HEK293 (cell line): Measurements from ENCODE around the gene SRSF9.

ENCODE experiments used
- CTCF ChIA-PET: fragments of 350-600 bp; formaldehyde crosslinking; extraction: SDS; loops from one replicate; lab custom pipeline; 2021; ENCODE audit warnings: antibody characterized with exemption; lab: Yijun Ruan, JAX
- POLR2A ChIA-PET: fragments of 300-600 bp; formaldehyde crosslinking; extraction: SDS; loops from one replicate; lab custom pipeline; 2020; ENCODE audit warnings: antibody characterized with exemption, inconsistent platforms; lab: Yijun Ruan, JAX
- H3K27ac ChIP-seq: fragments of 200-500 bp; sonication (Bioruptor generic); 2 replicates; pipeline ENCODE4 v1.5.1; 2014; ENCODE audit warnings: low read depth, low read length, control low read depth, inconsistent platforms; ENCODE audit errors: extremely low read depth
- H3K36me3 ChIP-seq, 2 experiments: fragments of 200-500 bp in 1 of 2; sonication (Bioruptor generic) in 1 of 2; 1 replicate in 1 of 2; 2 replicates in 1 of 2; pipeline ENCODE4 v1.5.1; 2014 to 2017; ENCODE audit warnings: inconsistent platforms in 2 of 2, low read length in 2 of 2; ENCODE audit not compliant: control insufficient read depth in 2 of 2, insufficient read depth in 1 of 2
- H3K4me1 ChIP-seq: fragments of 200-500 bp; sonication (Bioruptor generic); 2 replicates; pipeline ENCODE4 v1.5.1; 2014; ENCODE audit warnings: mild to moderate bottlenecking, low read length, inconsistent platforms; ENCODE audit not compliant: control insufficient read depth, insufficient read depth
- H3K4me3 ChIP-seq: 2 replicates; pipeline ENCODE4 v1.5.1; 2011; ENCODE audit warnings: low read depth, mild to moderate bottlenecking, control low read depth, low read length, moderate library complexity
- H3K9me3 ChIP-seq: fragments of 200-500 bp; sonication (Bioruptor generic); 2 replicates; pipeline ENCODE4 v1.5.1; 2014; ENCODE audit warnings: low read depth, low read length, inconsistent platforms; ENCODE audit not compliant: control insufficient read depth, insufficient read depth
- CTCF ChIP-seq: fragments of 450-650 bp; formaldehyde crosslinking; IDR thresholded peaks from 2 replicates; pipeline ENCODE4 v1.5.1; 2016; ENCODE audit warnings: missing biosample characterization, missing genetic modification characterization
- KLF16 ChIP-seq: fragments of 450-650 bp; formaldehyde crosslinking; IDR thresholded peaks from 2 replicates; pipeline ENCODE4 v1.5.1; 2017; ENCODE audit warnings: missing biosample characterization, missing genetic modification characterization
- REST ChIP-seq: fragments of 450-650 bp; formaldehyde crosslinking; IDR thresholded peaks from 2 replicates; pipeline ENCODE4 v1.5.1; 2016; ENCODE audit warnings: missing biosample characterization, missing genetic modification characterization
- SCRT1 ChIP-seq: fragments of 450-650 bp; formaldehyde crosslinking; IDR thresholded peaks from 2 replicates; pipeline ENCODE4 v1.5.1; 2016; ENCODE audit warnings: missing biosample characterization, missing genetic modification characterization, borderline replicate concordance
- SETDB1 ChIP-seq: IDR thresholded peaks from one replicate; pipeline ENCODE4 v1.6.1; 2017; ENCODE audit warnings: mild to moderate bottlenecking, low read length, moderate library complexity, mixed read lengths; ENCODE audit not compliant: insufficient read length
- SP2 ChIP-seq: fragments of 450-650 bp; formaldehyde crosslinking; IDR thresholded peaks from 2 replicates; pipeline ENCODE4 v1.5.1; 2016; ENCODE audit warnings: missing biosample characterization, missing genetic modification characterization
- ZBTB11 ChIP-seq: fragments of 450-650 bp; formaldehyde crosslinking; conservative IDR thresholded peaks from 2 replicates; pipeline ENCODE4 v1.5.1; 2016; ENCODE audit warnings: low read depth, missing biosample characterization, missing genetic modification characterization
- ZBTB17 ChIP-seq: fragments of 450-650 bp; formaldehyde crosslinking; IDR thresholded peaks from 2 replicates; pipeline ENCODE4 v1.5.1; 2016; ENCODE audit warnings: missing biosample characterization, missing genetic modification characterization
- ZBTB21 ChIP-seq: fragments of 450-650 bp; formaldehyde crosslinking; IDR thresholded peaks from 2 replicates; pipeline ENCODE4 v1.5.1; 2017; ENCODE audit warnings: missing biosample characterization, missing genetic modification characterization
- ZFP37 ChIP-seq: fragments of 450-650 bp; formaldehyde crosslinking; IDR thresholded peaks from 2 replicates; pipeline ENCODE4 v1.5.1; 2016; ENCODE audit warnings: missing biosample characterization, missing genetic modification characterization
- ZNF10 ChIP-seq: fragments of 450-650 bp; formaldehyde crosslinking; IDR thresholded peaks from 2 replicates; pipeline ENCODE4 v1.5.1; 2017; ENCODE audit warnings: missing biosample characterization, missing genetic modification characterization
- ZNF16 ChIP-seq: fragments of 450-650 bp; formaldehyde crosslinking; IDR thresholded peaks from 2 replicates; pipeline ENCODE4 v1.5.1; 2016; ENCODE audit warnings: low read depth, missing biosample characterization, missing genetic modification characterization
- ZNF169 ChIP-seq: fragments of 450-650 bp; formaldehyde crosslinking; IDR thresholded peaks from 2 replicates; pipeline ENCODE4 v1.5.1; 2016; ENCODE audit warnings: missing biosample characterization, missing genetic modification characterization
- ZNF248 ChIP-seq: fragments of 450-650 bp; formaldehyde crosslinking; IDR thresholded peaks from 2 replicates; pipeline ENCODE4 v1.5.1; 2017; ENCODE audit warnings: missing biosample characterization, missing genetic modification characterization
- ZNF292 ChIP-seq: fragments of 450-650 bp; formaldehyde crosslinking; IDR thresholded peaks from 2 replicates; pipeline ENCODE4 v1.5.1; 2016; ENCODE audit warnings: low read depth, missing biosample characterization, missing genetic modification characterization, borderline replicate concordance
- ZNF350 ChIP-seq: fragments of 450-650 bp; formaldehyde crosslinking; IDR thresholded peaks from 2 replicates; pipeline ENCODE4 v1.5.0; 2017; ENCODE audit warnings: missing biosample characterization, mild to moderate bottlenecking, missing genetic modification characterization
- ZNF416 ChIP-seq: fragments of 450-650 bp; formaldehyde crosslinking; IDR thresholded peaks from 2 replicates; pipeline ENCODE4 v1.5.1; 2016; ENCODE audit warnings: missing biosample characterization, missing genetic modification characterization
- ZNF423 ChIP-seq: fragments of 450-650 bp; formaldehyde crosslinking; IDR thresholded peaks from 2 replicates; pipeline ENCODE4 v1.5.1; 2016; ENCODE audit warnings: missing biosample characterization, missing genetic modification characterization
- ZNF530 ChIP-seq: fragments of 450-650 bp; formaldehyde crosslinking; IDR thresholded peaks from 2 replicates; pipeline ENCODE4 v1.5.1; 2016; ENCODE audit warnings: low read depth, missing biosample characterization, missing genetic modification characterization
- ZNF549 ChIP-seq: fragments of 450-650 bp; IDR thresholded peaks from 2 replicates; pipeline ENCODE4 v1.5.1; 2018; ENCODE audit warnings: missing biosample characterization, missing genetic modification characterization, mild to moderate bottlenecking, inconsistent platforms, moderate library complexity
- ZNF654 ChIP-seq: fragments of 450-650 bp; formaldehyde crosslinking; IDR thresholded peaks from 2 replicates; pipeline ENCODE4 v1.5.1; 2016; ENCODE audit warnings: low read depth, missing biosample characterization, missing genetic modification characterization
- ZNF660 ChIP-seq: fragments of 450-650 bp; IDR thresholded peaks from 2 replicates; pipeline ENCODE4 v1.5.1; 2018; ENCODE audit warnings: missing biosample characterization, mild to moderate bottlenecking, missing genetic modification characterization
- ZNF776 ChIP-seq: fragments of 450-650 bp; formaldehyde crosslinking; IDR thresholded peaks from 2 replicates; pipeline ENCODE4 v1.5.0; 2017; ENCODE audit warnings: missing biosample characterization, missing genetic modification characterization, borderline replicate concordance
- ZNF785 ChIP-seq: fragments of 450-650 bp; formaldehyde crosslinking; IDR thresholded peaks from 2 replicates; pipeline ENCODE4 v1.5.1; 2016; ENCODE audit warnings: missing biosample characterization, missing genetic modification characterization
- ZXDB ChIP-seq: fragments of 450-650 bp; formaldehyde crosslinking; IDR thresholded peaks from 2 replicates; pipeline ENCODE4 v1.5.1; 2016; ENCODE audit warnings: missing biosample characterization, missing genetic modification characterization

The SRSF9 gene

GRCh38 chr12:120453977-120454376 lies 15.6 kb downstream of the SRSF9 start:
- Histone ChIP-seq H3K4me1 (no peaks in the 10 kb centered on the region), H3K27ac (no peak overlapping the region), H3K4me3 (no peak overlapping the region), H3K36me3 (peaks cover 72 to 84% of the 10 kb centered on the region in 2 experiments), H3K9me3 (no peaks in the 10 kb centered on the region)
- TF ChIP-seq CTCF (tag by site-specific recombination) (peak; percentile 53; the same call in 1 of the 2 replicates), REST (tag by site-specific recombination) (no peak), ZXDB (no peak), ZNF654 (0 out of 2 replicates have a peak, but pooled peaks have one; percentile 6), SETDB1 (no peak), KLF16 (tag by site-specific recombination) (no peak), ZNF423 (tag by site-specific recombination) (no peak), ZNF248 (tag by site-specific recombination) (no peak), ZNF169 (tag by site-specific recombination) (no peak), ZNF10 (peak; percentile 73; the same call in 1 of the 2 replicates), ZNF660 (tag by site-specific recombination) (0 out of 2 replicates have a peak, but pooled peaks have one; percentile 20), ZNF530 (no peak), ZFP37 (tag by site-specific recombination) (no peak), ZNF549 (peak; percentile 79; the same call in 1 of the 2 replicates), ZNF776 (no peak), ZBTB21 (no peak)
- ChIA-PET POLR2A (interaction anchor here (0.6 to 1.8 kb wide), 3 partner anchors 9 to 223 kb away, joined by 3 to 6 read pairs (median 6); no protein-coding TSS in a partner anchor), CTCF (interaction anchor here (0.8 to 3.2 kb wide), 8 partner anchors 10 to 128 kb away, joined by 3 to 12 read pairs (median 4); partner anchors contain the start of gene PLA2G1B)

GRCh38 chr12:120453060-120453750 lies 16.3 kb downstream of the SRSF9 start:
- Histone ChIP-seq H3K36me3 (peaks cover 72 to 78% of the 10 kb centered on the region in 2 experiments), H3K4me1 (no peaks in the 10 kb centered on the region), H3K27ac (no peak overlapping the region), H3K4me3 (no peak overlapping the region), H3K9me3 (no peaks in the 10 kb centered on the region)
- CTCF ChIA-PET, result interaction anchor here (0.7 to 3.2 kb wide), 13 partner anchors 11 to 163 kb away, joined by 3 to 12 read pairs (median 4); partner anchors contain the start of gene PLA2G1B
- POLR2A ChIA-PET, result interaction anchor here (0.6 to 1.9 kb wide), 5 partner anchors 10 to 279 kb away, joined by 3 to 8 read pairs (median 6); no protein-coding TSS in a partner anchor
- TF ChIP-seq ZBTB17 (tag by site-specific recombination), result no peak
- TF ChIP-seq ZNF416 (tag by site-specific recombination), result no peak
- no peak for TF ChIP-seq ZNF785
- TF ChIP-seq ZNF16 (tag by site-specific recombination), result no peak
- no peak for TF ChIP-seq ZBTB11 (tag by site-specific recombination)
- TF ChIP-seq ZNF350 (tag by site-specific recombination), result no peak
- TF ChIP-seq SP2 (tag by site-specific recombination), result no peak
- TF ChIP-seq ZNF292 (tag by site-specific recombination), result no peak
- TF ChIP-seq SCRT1 (tag by site-specific recombination), result no peak
